Activated T-cell treated with anti-CD3 and anti-CD28 coated beads for 4 hours (primary cell): ENCODE results near the gene RAB40AL.

Experiments
- DNase-seq: peaks from one replicate; pipeline ENCODE4 v3.0.0-alpha.2; 2020

The RAB40AL gene

GRCh38 chrX:102985192-102985591, 48.1 kb downstream of the RAB40AL start:
- DNase-seq: no peak
